ENCODE measurements around the gene ERP27.

The ERP27 gene

GRCh38 chr12:14959463-14959862 is 21.1 kb upstream of the ERP27 start:
- DNase-seq (ENCODE audit: low spot score): peak; percentile 26

GRCh38 chr12:14959126-14959440 is 20.7 kb upstream of the ERP27 start:
- DNase-seq (ENCODE audit: low spot score): no peak

GRCh38 chr12:14958361-14959125 is 20.2 kb upstream of the ERP27 start:
- no peak for DNase-seq (ENCODE audit: low spot score)

GRCh38 chr12:14957551-14958168 is 19.3 kb upstream of the ERP27 start:
- DNase-seq (ENCODE audit: low spot score): no peak

- no peak for DNase-seq (ENCODE audit: low spot score)
Observed at GRCh38 chr12:14956905-14957304, 18.6 kb upstream of the ERP27 start.

GRCh38 chr12:14956024-14956891 is 17.9 kb upstream of the ERP27 start:
- no peak for DNase-seq (ENCODE audit: low spot score)

GRCh38 chr12:14954269-14954668 is 15.9 kb upstream of the ERP27 start:
- DNase-seq (ENCODE audit: low spot score): no peak

GRCh38 chr12:14953752-14954151 is 15.4 kb upstream of the ERP27 start:
- no peak for DNase-seq (ENCODE audit: low spot score)

- DNase-seq (ENCODE audit: low spot score): peak; percentile 25
Observed at GRCh38 chr12:14952299-14952921, 14.1 kb upstream of the ERP27 start.

- DNase-seq (ENCODE audit: low spot score): no peak
Observed at GRCh38 chr12:14951851-14952250, 13.5 kb upstream of the ERP27 start.

- no peak for DNase-seq (ENCODE audit: low spot score)
Observed at GRCh38 chr12:14950982-14951746, 12.8 kb upstream of the ERP27 start.

GRCh38 chr12:14950421-14950820 is 12.1 kb upstream of the ERP27 start:
- DNase-seq (ENCODE audit: low spot score): no peak

GRCh38 chr12:14949631-14950030 is 11.3 kb upstream of the ERP27 start:
- DNase-seq (ENCODE audit: low spot score): no peak

GRCh38 chr12:14948672-14949071 is 10.3 kb upstream of the ERP27 start:
- peak; percentile 77 for DNase-seq (ENCODE audit: low spot score)

- no peak for DNase-seq (ENCODE audit: low spot score)
Observed at GRCh38 chr12:14946861-14947260, 8.5 kb upstream of the ERP27 start.

GRCh38 chr12:14946162-14946561 is 7.8 kb upstream of the ERP27 start:
- no peak for DNase-seq (ENCODE audit: low spot score)

- DNase-seq (ENCODE audit: low spot score): no peak
Observed at GRCh38 chr12:14942196-14942931, 4.0 kb upstream of the ERP27 start.

GRCh38 chr12:14941369-14941768 is 3.0 kb upstream of the ERP27 start:
- no peak for DNase-seq (ENCODE audit: low spot score)

GRCh38 chr12:14937689-14938088 is 648 bp downstream of the ERP27 start:
- DNase-seq (ENCODE audit: low spot score): peak; percentile 44

- DNase-seq (ENCODE audit: low spot score): no peak
Observed at GRCh38 chr12:14937014-14937413, 1.3 kb downstream of the ERP27 start.

GRCh38 chr12:14936224-14936861 is 2.0 kb downstream of the ERP27 start:
- no peak for DNase-seq (ENCODE audit: low spot score)
